Rectal smooth muscle tissue (tissue), 1 donor: ENCODE data around the gene CAMK2B.

Experiments used
- H3K27ac ChIP-seq: one replicate; pipeline ENCODE4 v1.7.0; 2013; ENCODE audit warnings: low read depth, low read length, inconsistent platforms
- H3K27me3 ChIP-seq: one replicate; pipeline ENCODE4 v1.7.0; 2013; ENCODE audit warnings: low read length; ENCODE audit not compliant: control insufficient read depth, insufficient read depth
- H3K36me3 ChIP-seq: one replicate; pipeline ENCODE4 v1.7.0; 2013; ENCODE audit warnings: low read length; ENCODE audit not compliant: control insufficient read depth, insufficient read depth
- H3K4me1 ChIP-seq: one replicate; pipeline ENCODE4 v1.7.0; 2013; ENCODE audit warnings: low read length; ENCODE audit not compliant: control insufficient read depth, insufficient read depth
- H3K4me3 ChIP-seq: one replicate; pipeline ENCODE4 v1.7.0; 2013; ENCODE audit warnings: low read length
- H3K9ac ChIP-seq: one replicate; pipeline ENCODE4 v1.7.0; 2013; ENCODE audit warnings: low read length

Gene CAMK2B

DNA sequence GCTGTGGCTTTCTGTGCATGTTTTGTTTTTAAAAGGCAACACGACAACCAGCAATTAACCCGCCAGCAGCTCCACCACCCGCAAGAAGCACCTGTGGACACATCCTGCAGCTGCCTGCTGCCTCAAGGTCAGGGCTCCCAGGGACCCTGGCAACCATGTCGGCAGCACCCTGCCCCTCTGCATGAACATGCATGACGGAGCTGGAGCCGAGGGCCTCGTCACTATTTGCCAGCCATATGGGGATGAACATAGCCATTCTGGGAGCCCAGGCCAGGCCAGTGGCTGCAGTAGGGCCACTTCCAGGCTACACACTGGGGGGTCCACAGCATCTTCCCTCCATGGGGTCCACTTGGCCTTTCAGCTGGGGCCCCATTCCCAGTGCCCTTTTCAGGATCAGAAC lies 52.9 kb downstream of the CAMK2B start:
- Histone ChIP-seq H3K27me3 (no peaks in the 10 kb centered on the region), H3K4me3 (no peak overlapping the region), H3K36me3 (no peaks in the 10 kb centered on the region), H3K9ac (no peak overlapping the region), H3K4me1 (no peaks in the 10 kb centered on the region), H3K27ac (no peak overlapping the region)

DNA sequence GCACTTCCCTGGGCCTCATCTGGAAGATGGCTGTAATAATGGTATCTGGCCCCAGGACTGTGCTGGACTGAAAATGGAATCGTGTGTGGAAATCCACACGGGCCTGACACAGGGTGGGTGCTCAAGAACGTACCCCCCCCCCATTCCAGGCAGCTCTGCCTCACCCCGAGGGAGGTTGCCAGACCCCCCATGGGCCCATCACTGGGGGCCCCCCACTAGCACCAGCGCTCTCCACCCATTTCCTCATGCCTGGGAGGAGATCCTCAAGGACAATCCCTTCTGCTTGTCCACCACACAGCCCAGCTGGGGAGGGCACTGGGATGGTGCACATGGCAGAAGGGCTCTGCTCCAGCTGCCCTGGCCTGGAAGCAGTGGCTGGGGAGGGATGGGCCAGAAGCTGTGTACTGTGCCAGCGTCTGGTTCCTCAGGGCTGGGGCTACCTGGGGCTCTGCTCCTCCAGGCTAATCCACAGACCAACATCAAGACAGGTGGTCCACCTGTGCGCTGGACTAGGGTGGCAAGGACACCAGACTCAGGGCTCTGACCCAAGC lies 55.4 kb downstream of the CAMK2B start:
- Histone ChIP-seq H3K4me3 (no peak overlapping the region), H3K27ac (no peak overlapping the region), H3K36me3 (no peaks in the 10 kb centered on the region), H3K4me1 (no peaks in the 10 kb centered on the region), H3K9ac (no peak overlapping the region), H3K27me3 (no peaks in the 10 kb centered on the region)

DNA sequence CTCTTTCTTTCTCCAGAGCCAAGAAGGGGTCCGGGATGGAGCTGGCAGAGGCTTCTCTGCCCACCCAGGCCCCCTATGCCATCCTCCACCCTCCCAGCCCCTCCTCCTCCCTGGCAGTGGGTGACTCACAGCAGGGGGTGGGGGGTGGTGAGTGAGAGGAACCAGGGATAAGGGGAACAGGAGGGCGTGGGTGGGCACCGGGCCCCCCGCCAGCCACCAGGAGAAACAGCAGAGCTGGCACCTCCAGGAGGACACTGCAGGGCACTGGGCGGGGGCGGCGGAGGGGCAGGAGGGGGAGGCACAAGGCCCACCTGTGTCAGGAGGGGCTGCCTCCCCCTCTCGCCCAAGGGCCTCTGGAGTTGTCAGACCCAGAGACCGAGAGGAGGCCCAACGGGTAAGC lies 56.0 kb downstream of the CAMK2B start:
- H3K27me3 ChIP-seq = no peaks in the 10 kb centered on the region
- no peaks in the 10 kb centered on the region for H3K4me1 ChIP-seq
- no peak overlapping the region for H3K27ac ChIP-seq
- no peak overlapping the region for H3K9ac ChIP-seq
- no peaks in the 10 kb centered on the region for H3K36me3 ChIP-seq
- no peak overlapping the region for H3K4me3 ChIP-seq

DNA sequence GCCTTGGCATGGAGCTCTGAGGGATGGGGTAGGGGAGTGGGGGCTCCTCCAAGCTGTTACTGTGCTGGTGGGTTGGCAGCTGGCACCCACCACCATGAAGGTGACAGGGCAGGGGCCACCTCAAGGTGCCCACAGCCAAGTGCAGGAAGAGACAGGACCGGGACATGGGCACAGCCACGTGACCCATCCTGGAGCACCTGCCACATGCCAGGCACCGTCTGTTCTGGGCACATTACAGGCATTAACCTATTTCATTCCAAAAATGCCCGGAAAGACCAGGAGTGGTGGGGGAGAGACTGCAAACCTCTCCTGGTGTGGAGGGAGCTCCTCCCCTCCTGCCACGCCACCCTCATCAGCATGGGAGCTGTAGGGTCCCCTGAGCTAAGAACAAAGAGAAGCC lies 56.7 kb downstream of the CAMK2B start:
- Histone ChIP-seq H3K27me3 (no peaks in the 10 kb centered on the region), H3K9ac (no peak overlapping the region), H3K4me1 (no peaks in the 10 kb centered on the region), H3K36me3 (no peaks in the 10 kb centered on the region), H3K4me3 (no peak overlapping the region), H3K27ac (no peak overlapping the region)

DNA sequence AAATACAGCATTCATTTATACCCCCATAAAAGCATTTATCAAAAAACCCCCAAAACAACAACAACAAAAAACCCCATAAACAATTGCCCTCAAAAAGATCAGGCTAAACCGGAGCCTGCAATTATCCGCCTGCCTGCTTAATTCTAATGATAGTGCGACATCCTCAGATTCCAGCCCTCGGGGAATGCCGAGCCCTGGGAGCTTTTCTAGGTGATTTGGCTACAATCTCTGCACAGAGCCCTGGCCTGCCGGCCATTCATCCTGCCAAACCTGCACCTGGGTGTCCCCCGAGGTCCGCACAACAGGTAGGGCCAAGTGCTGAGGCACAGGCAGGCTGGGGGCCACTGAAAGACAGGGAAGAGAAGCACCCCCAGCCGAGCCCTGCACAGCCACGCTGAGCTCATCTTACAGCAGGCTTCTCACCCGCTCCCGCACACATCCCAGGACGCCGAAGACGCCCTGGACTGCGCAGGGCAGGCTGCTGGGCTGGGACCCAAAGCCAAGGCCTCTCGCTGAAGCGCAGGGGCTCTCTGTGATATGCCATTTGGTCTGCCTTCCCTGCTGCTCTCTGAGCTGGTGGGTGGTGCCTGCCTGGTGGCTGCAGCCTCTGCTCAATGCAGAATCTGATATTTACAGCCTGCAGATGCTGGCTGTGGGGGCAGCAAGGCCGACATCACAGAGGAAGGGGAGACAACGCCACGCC lies 57.5 kb downstream of the CAMK2B start:
- H3K9ac ChIP-seq = no peak overlapping the region
- H3K4me1 ChIP-seq = no peaks in the 10 kb centered on the region
- H3K27ac ChIP-seq = no peak overlapping the region
- no peak overlapping the region for H3K4me3 ChIP-seq
- no peaks in the 10 kb centered on the region for H3K27me3 ChIP-seq
- H3K36me3 ChIP-seq = no peaks in the 10 kb centered on the region

DNA sequence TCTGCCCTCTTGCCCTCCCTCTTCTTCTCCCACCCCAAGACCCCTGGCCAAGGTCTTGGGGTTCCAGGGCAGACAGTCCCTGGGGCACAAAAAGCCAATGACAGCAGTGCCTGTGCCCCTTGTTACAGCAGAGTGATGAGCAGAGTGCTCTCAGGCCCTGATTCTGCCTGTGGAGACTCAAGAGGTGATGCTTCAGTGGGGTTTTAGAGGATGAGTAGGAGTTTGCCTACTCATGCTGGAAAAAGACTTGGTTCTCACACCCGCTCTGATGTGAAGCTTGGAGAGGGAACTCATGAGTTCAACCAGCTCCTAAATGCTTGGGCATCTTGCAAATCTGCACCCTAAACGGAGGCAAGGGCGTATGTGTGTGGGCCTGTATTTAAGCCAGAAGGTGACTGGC lies 58.2 kb downstream of the CAMK2B start:
- H3K27me3 ChIP-seq = no peaks in the 10 kb centered on the region

DNA sequence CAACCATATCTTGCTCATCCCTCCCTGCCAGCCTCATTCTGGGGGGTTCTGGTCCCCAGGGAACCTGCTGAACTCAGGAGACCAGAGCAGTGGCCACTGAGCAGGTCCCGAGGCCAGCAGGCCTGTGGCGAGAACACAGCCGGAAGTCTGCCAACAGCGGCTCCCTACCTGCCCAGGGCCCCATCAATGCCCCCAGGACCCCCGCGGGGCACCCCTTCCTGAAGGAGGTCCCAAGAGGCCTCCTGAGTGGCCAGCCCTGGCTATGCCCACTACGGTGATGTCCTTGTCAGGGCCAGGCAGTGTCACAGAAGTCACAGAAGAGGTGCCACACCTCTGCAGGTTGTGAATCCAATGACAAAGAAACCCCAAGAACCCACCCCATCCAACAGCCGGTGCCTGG lies 58.9 kb downstream of the CAMK2B start:
- no peaks in the 10 kb centered on the region for H3K4me1 ChIP-seq
- no peaks in the 10 kb centered on the region for H3K36me3 ChIP-seq
- H3K27ac ChIP-seq = no peak overlapping the region
- H3K9ac ChIP-seq = no peak overlapping the region
- H3K27me3 ChIP-seq = no peaks in the 10 kb centered on the region
- no peak overlapping the region for H3K4me3 ChIP-seq

More for the DNA sequence above, 58.2 kb downstream of the CAMK2B start:
- H3K9ac ChIP-seq = no peak overlapping the region
- H3K4me3 ChIP-seq = no peak overlapping the region
- no peak overlapping the region for H3K27ac ChIP-seq
- no peaks in the 10 kb centered on the region for H3K4me1 ChIP-seq
- H3K36me3 ChIP-seq = no peaks in the 10 kb centered on the region

DNA sequence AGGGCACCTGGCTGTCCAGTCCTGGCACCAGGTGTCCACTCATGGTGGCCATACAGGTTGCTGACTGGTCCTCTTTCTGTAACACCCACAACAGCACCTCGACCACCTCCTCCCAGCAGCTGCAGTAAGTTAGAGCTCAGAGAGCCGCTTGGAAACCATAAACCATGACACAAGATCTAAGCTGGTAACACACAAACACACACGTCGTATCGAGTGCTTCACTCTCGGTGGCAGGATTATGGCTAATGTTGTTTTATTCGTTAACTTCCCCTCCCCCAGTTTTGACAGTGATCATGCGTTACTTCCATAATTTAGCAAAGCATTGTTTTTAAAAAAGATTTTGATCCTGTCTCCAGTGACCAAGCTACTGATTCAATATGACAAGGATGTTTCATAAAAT lies 59.7 kb downstream of the CAMK2B start:
- H3K9ac ChIP-seq = no peak overlapping the region
- no peaks in the 10 kb centered on the region for H3K4me1 ChIP-seq
- no peaks in the 10 kb centered on the region for H3K27me3 ChIP-seq
- H3K36me3 ChIP-seq = no peaks in the 10 kb centered on the region
- no peak overlapping the region for H3K4me3 ChIP-seq
- no peak overlapping the region for H3K27ac ChIP-seq

DNA sequence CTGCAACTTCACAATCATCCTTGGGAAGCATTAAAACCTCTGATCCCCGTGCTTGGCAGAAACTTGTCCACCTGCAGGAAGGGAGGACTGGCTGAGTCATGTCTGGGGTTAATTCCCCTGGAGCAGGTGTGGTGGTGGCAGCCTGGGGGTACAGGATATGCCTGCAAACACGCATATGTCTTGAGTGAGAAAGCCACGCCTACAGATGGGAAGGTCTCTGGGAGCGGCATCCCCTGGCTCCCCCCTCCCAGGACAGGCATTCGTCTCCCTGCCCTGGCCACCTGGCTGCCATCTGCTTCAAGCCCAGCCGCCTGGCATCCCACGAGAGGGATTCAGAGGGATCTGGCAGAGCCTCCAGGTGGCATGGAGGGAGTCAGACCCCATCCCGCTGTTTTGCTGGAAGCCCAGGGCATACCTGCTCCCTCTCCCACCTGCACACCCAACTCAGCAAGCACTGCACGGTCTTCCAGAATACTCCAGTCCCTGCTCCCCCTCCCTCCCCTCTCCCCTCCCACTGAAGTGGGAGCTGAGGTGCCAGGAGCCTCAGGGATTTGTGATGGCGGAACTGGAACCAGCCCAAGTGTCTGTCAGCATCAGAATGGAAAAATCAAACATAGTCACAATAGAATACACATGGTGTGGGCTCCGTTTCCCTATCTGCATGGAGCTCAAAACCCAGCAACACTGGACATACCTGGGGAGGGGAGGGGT lies 61.0 kb downstream of the CAMK2B start:
- Histone ChIP-seq H3K27me3 (no peaks in the 10 kb centered on the region), H3K9ac (no peak overlapping the region), H3K27ac (no peak overlapping the region), H3K36me3 (no peaks in the 10 kb centered on the region), H3K4me3 (no peak overlapping the region), H3K4me1 (no peaks in the 10 kb centered on the region)

DNA sequence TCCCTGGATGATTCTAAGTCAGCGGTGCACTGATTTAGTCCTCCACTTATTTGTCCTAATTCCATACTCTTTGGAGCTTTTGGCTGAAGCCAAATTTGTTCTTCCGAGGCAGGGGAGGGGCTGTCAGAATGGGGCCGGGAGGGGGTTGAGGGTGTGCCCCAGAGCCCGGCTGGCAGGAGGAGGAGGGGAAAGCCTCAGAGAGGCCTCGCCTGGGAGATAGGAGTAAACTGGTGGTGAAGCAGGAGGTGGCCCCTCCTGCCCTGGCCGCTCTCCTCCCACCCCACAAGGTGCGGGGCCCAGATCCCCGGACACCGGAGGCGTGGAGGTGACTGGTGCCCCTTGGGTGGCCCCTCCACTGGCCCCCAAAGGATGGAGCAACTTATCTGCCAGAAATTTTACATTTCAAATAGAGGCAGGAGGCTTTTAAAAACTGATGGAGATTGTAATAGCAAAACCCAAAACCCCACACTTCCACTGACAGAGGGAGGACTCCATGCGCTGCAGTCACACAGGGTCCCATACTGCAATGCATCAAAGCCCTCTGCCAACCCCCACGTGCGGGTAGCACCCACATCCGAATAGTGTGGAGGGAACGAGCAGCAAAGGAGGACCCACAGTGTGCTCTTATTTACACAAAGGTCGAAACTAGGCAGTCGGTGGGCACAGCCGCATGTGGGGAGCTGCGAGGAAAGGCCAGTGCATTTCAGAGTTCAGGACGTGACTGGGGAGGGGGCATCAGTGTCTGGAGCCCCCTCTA lies 61.9 kb downstream of the CAMK2B start:
- Histone ChIP-seq H3K4me3 (no peak overlapping the region), H3K9ac (no peak overlapping the region), H3K4me1 (peaks cover 6% of the 10 kb centered on the region), H3K27me3 (no peaks in the 10 kb centered on the region), H3K27ac (no peak overlapping the region), H3K36me3 (no peaks in the 10 kb centered on the region)

DNA sequence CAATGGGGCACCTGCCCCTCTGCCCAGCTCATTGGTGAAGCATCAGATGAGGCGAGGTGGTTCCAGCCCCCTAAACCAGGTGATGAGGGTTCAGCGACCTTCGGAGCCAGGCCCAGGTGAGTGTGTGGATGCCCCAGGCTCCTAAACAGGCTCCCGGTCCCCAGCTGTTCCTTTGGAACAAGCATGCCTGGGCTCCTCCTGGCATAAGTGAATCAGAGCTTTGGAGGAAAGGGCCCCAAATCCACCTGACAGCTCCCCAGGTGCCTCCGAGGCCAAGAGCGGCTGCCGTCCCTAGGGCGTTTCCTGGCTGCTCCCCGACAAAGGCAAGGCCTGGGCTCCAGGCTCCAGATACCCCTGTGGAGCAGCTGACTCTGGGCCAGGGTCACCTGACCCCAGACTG lies 63.4 kb downstream of the CAMK2B start:
- Histone ChIP-seq H3K27me3 (no peaks in the 10 kb centered on the region), H3K4me1 (peaks cover 17% of the 10 kb centered on the region), H3K9ac (no peak overlapping the region), H3K4me3 (no peak overlapping the region), H3K27ac (no peak overlapping the region), H3K36me3 (no peaks in the 10 kb centered on the region)

DNA sequence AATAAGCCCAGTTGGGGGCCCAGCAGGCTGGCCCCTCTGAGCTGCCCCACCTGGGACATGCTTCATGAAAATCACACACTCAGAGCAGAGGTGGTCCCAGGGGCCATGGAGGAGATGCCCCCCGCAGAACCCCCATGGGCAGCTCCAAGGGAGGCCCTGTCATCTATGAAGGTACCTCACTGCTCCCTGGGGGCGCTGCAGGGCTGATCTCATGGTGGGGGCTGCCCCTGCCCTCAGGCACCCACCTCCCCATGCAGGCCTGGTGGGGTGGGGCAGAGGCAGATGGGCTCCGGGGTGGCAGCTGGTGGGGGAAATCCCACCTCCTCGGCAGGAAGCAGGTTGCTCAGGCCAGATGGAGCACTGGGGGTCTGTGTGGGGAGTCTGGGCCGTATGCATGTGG lies 64.2 kb downstream of the CAMK2B start:
- Histone ChIP-seq H3K4me3 (no peak overlapping the region), H3K9ac (no peak overlapping the region), H3K4me1 (peaks cover 17% of the 10 kb centered on the region), H3K36me3 (no peaks in the 10 kb centered on the region), H3K27me3 (no peaks in the 10 kb centered on the region), H3K27ac (no peak overlapping the region)
